GM18526 (cell line): ENCODE data around the gene GEN1.
A peak's percentile ranks its signal among the peaks of the same experiment; 100 is the strongest.

Source experiments
- POLR2A ChIP-seq: IDR thresholded peaks from 3 replicates; pipeline ENCODE4 v1.6.1; 2011; ENCODE audit not compliant: insufficient read length; ENCODE audit errors: extremely low read depth

GEN1 gene

GRCh38 chr2:17747684-17748452, 6.1 kb upstream of the GEN1 start:
- no peak for TF ChIP-seq POLR2A

GRCh38 chr2:17748745-17749144, 5.2 kb upstream of the GEN1 start:
- no peak for TF ChIP-seq POLR2A

GRCh38 chr2:17749753-17750438, 4.0 kb upstream of the GEN1 start:
- TF ChIP-seq POLR2A: no peak

GRCh38 chr2:17752246-17752645, 1.7 kb upstream of the GEN1 start:
- no peak for TF ChIP-seq POLR2A

DNA sequence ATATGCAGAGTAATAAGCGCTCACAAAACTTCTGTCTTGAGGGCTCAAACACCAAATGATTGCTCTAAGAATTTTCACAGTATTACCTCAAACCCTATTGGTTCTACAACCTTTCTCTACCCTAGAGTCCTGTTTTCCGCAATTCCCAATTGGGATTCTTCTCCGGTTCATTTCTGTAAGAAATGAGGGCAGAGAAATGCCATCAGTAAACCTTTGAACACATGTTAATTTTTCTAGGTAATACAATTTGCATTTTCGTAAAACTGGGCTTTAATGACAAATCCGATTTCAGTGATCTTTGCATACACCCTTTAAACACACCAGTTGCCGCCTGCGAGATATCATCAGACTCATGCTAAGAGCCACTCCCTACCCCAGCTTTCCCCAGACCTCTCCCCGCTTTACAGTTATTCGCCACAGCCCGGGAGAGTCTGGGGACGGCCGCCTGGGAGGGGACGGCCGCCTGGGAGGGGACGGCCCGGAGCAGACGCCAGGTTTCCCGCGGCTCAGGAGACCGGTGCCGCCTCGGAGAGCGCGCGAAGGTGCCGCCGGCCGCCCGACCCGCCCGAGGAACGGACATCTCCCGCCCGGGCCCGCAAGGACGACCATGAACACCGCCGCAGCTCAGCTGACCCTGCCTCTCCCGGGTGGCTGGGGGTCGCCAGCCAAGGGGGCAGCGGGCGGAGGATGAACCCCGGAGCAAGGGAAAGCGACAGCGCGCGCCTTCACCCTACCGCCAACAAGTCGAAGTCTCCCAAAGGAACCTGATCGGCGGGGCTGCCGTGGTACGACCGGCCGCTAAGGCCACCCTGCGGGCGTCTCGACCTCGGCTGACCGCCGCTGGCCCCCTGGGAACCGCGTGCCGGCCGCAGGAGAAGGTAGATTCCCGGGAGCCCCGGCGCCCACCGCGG, 791 bp upstream of the GEN1 start:
- TF ChIP-seq POLR2A: peak; percentile 45

GRCh38 chr2:17754773-17755425, 961 bp downstream of the GEN1 start:
- no peak for TF ChIP-seq POLR2A

DNA sequence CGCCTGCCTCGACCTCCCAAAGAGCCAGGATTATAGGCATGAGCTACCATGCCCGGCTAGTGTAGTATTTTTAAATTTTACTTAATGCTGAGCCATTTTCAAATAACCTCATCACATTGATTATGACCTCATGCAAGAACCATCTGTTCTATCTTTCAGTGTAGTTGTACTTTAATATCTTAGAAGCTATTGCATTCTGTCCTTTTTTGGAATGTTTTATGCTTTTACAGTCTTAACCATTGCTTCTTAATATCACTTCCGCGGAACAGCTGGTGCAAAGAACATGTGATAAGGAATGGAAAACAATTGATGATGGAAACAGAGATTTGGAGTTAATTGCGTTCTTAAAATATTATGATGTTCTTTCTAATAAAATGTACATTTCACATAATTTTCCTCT, 2.7 kb downstream of the GEN1 start:
- TF ChIP-seq POLR2A: no peak

DNA sequence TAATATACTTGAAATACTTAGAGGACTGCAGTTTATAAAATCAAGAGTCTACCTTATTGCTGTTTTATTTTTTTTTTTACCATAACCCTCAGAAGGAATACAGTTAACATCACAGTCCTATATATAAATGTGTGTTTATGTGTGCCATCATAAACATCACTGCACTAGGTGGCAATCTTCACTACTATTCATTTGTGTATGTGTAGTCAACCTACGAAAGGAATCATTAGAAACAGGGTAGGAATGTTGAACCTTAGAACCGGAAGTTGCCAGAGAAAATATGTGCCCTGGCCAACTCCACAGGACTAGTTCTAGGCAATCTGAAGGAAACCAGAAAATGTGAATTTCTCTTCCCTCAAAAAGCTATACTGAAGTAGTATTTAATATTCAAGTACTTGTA, 3.4 kb downstream of the GEN1 start:
- TF ChIP-seq POLR2A: no peak

DNA sequence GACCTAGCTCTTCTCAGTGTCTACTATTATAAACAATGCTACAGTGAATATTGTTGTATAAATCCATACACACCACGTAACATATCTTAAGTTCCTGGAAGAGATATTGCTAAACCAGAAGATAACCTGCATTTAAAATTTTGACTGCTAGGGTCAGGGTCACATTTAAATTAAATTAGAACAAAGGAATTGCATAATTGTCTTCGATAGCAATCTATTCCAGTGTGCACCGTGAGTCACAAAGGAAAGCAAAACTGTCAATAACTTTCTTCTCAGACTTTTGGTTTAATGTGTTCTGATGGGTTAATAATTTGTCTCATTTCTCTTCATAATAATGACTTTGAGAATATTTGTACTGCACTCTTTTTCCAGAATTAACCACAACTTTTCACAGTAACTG, 4.2 kb downstream of the GEN1 start:
- no peak for TF ChIP-seq POLR2A

- no peak for TF ChIP-seq POLR2A
Observed at GRCh38 chr2:17759805-17760204, 5.9 kb downstream of the GEN1 start.

- TF ChIP-seq POLR2A: no peak
Observed at GRCh38 chr2:17762451-17762850, 8.5 kb downstream of the GEN1 start.

GRCh38 chr2:17763641-17764333, 9.8 kb downstream of the GEN1 start:
- TF ChIP-seq POLR2A: no peak

DNA sequence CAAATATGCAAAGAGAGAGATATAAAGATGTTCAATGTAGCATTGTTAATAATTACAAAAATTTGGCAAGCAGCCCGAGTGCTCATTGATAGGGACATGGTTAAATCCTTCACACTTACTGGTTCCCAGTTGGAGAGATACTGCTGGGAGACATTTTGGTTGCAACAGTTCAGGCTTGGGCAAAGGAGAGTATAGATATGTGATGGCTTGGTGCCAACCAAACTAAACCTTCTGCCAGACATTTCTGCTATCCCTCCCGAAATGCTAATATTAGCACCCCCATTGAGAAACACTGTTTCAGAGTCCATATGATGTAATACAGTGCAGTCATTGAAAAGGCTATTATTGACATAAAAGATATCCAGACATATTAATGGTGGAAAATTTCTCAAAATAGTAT, 11.5 kb downstream of the GEN1 start:
- no peak for TF ChIP-seq POLR2A

DNA sequence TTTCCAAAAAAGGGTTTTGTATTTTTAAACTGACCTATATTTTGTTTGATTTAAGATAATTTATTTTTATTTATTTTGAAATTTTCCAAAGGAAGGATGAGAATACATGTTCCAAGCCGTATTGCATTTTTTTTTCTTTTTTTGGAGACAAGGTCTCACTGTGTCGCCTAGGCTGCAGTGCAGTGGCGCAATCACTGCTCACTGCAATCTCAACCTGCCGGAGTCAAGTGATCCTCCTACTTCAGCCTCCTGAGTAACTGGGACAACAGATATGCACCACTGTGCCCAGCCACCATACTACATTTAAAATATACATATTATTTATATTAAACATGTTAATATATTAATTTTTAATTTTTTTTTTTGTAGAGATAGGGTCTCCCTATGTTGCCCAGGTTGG, 15.0 kb downstream of the GEN1 start:
- no peak for TF ChIP-seq POLR2A

DNA sequence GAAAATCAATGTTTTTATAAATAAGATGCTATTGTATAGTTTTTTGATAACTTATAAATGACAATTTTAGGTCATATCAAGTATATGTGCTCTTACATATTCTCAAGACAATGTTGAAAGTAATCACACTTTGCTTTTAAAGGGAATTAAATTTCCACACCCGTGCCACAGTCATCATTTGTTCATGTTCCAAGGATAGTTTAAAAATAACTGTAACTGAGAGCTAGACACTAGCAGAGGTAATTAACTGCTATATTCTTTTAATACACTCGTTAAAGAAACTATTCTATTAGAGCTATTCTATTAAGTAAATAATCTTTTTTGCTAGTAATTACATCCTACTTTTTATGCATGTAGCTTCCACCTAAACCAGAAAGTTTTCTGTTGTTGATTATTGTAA, 18.0 kb downstream of the GEN1 start:
- TF ChIP-seq POLR2A: no peak

DNA sequence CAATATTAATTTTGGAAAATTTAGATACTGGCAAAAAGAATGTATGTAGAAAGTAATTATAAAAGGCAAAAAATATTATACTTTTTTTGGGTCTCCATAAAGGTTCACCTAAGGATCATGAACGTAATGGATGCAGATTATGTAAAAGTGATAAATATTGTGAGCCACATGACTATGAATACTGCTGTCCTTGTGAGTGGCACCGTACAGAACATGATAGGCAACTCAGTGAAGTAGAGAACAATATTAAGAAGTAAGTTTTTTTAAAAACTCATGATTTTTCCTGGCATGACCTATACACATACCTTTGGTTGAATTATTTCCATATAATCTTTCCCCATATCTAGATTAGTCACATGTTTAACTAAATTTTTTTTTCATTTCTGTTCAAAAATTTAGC, 18.6 kb downstream of the GEN1 start:
- TF ChIP-seq POLR2A: no peak
